B cell (primary cell): ENCODE measurements around the gene PANK1. TPM values are rescaled to one million over a fixed set of nuclear protein-coding genes. Genes with fewer than 3 reads are reported as not detected.

ENCODE experiments used
- ATAC-seq: fragments of 200-7000 bp; cut with Tn5 transposase; one replicate; pipeline ENCODE4 v1.10.0; 2021; ENCODE audit warnings: low read depth, mild to moderate bottlenecking, moderate number of reproducible peaks, moderate library complexity
- CTCF ChIA-PET: fragments of 350-600 bp; sonication (Branson Sonifier 250); formaldehyde crosslinking; loops from one replicate; lab custom pipeline; 2021; ENCODE audit warnings: antibody characterized with exemption, inconsistent platforms; lab: Charles Lee
- POLR2A ChIA-PET: fragments of 350-600 bp; sonication (Branson Sonifier 250); formaldehyde crosslinking; loops from one replicate; lab custom pipeline; 2021; ENCODE audit warnings: antibody characterized with exemption; lab: Charles Lee
- DNase-seq: peaks from one replicate; pipeline ENCODE4 v3.0.0; 2013
- H2AFZ ChIP-seq: 2 replicates; pipeline ENCODE4 v1.6.1; 2012; ENCODE audit warnings: mild to moderate bottlenecking, low read depth, low read length; ENCODE audit not compliant: insufficient read depth, poor library complexity, severe bottlenecking
- H3K27ac ChIP-seq, 2 donors: 1 replicate in 1 of 2; 2 replicates in 1 of 2; pipeline ENCODE4 v1.5.1; 2012 to 2013; ENCODE audit warnings: low read length in 2 of 2, mild to moderate bottlenecking in 2 of 2, moderate library complexity in 1 of 2
- H3K27me3 ChIP-seq, 4 experiments: fragments of 200-600 bp in 1 of 4; sonication (generic) in 1 of 4; replicated peaks in 1 of 4; 1 replicate in 2 of 4; 2 replicates in 2 of 4; pipeline versions ENCODE4 v1.6.1 to v1.7.0; 2013 to 2016; ENCODE audit warnings: low read length in 3 of 4, mild to moderate bottlenecking in 2 of 4, mixed read lengths in 1 of 4, moderate library complexity in 1 of 4; ENCODE audit not compliant: insufficient read depth in 4 of 4, control insufficient read depth in 3 of 4; ENCODE audit errors: control extremely low read depth in 1 of 4
- H3K36me3 ChIP-seq, 2 experiments: replicated peaks in 1 of 2; 1 replicate in 1 of 2; 2 replicates in 1 of 2; pipeline versions ENCODE4 v1.6.1 to v1.7.1; 2013; ENCODE audit warnings: low read length in 1 of 2; ENCODE audit not compliant: insufficient read depth in 2 of 2, control insufficient read depth in 1 of 2; ENCODE audit errors: control extremely low read depth in 1 of 2, extremely low read depth in 1 of 2
- H3K4me1 ChIP-seq, 2 donors: fragments of 200-600 bp in 1 of 2; sonication (generic) in 1 of 2; 1 replicate in 1 of 2; 2 replicates in 1 of 2; pipeline versions ENCODE4 v1.5.1 to v1.6.1; 2013 to 2017; ENCODE audit warnings: low read length in 2 of 2; ENCODE audit not compliant: control insufficient read depth in 2 of 2, insufficient read depth in 2 of 2
- H3K4me2 ChIP-seq: replicated peaks from 2 replicates; pipeline ENCODE3; 2012; ENCODE audit warnings: mild to moderate bottlenecking, low read depth, low read length; ENCODE audit not compliant: poor library complexity, severe bottlenecking
- H3K4me3 ChIP-seq, 5 experiments: fragments of 200-600 bp in 1 of 5; sonication (generic) in 1 of 5; 1 replicate in 3 of 5; 2 replicates in 2 of 5; pipeline versions ENCODE4 v1.5.1 to v1.7.0; 2011 to 2016; ENCODE audit warnings: low read length in 4 of 5, mild to moderate bottlenecking in 4 of 5, low read depth in 2 of 5, control low read depth in 1 of 5, moderate library complexity in 1 of 5; ENCODE audit not compliant: insufficient read depth in 1 of 5; ENCODE audit errors: control extremely low read depth in 1 of 5, extremely low read depth in 1 of 5
- H3K79me2 ChIP-seq: fragments of 200-600 bp; sonication (generic); one replicate; pipeline ENCODE4 v1.6.0; 2016; ENCODE audit warnings: low read length; ENCODE audit not compliant: control insufficient read depth, insufficient read depth
- H3K9ac ChIP-seq: fragments of 200-600 bp; sonication (generic); 2 replicates; pipeline ENCODE4 v1.6.1; 2017; ENCODE audit warnings: mild to moderate bottlenecking, low read length, moderate library complexity
- H3K9me3 ChIP-seq, 3 donors: one replicate each; pipeline versions ENCODE4 v1.6.1 to v1.7.1; 2013; ENCODE audit warnings: low read length in 2 of 3; ENCODE audit not compliant: control insufficient read depth in 2 of 3, insufficient read depth in 1 of 3; ENCODE audit errors: control extremely low read depth in 1 of 3
- H4K20me1 ChIP-seq: 2 replicates; pipeline ENCODE4 v1.6.0; 2012; ENCODE audit warnings: mild to moderate bottlenecking, low read length; ENCODE audit not compliant: insufficient read depth, control insufficient read depth, poor library complexity, severe bottlenecking
- H3K27ac Mint-ChIP-seq: one replicate; pipeline ENCODE4 v1.8.0; 2021; ENCODE audit warnings: mixed read lengths
- H3K27me3 Mint-ChIP-seq: one replicate; pipeline ENCODE4 v1.8.0; 2021; ENCODE audit warnings: mixed read lengths
- H3K4me1 Mint-ChIP-seq: one replicate; pipeline ENCODE4 v1.8.0; 2021; ENCODE audit warnings: mixed read lengths
- H3K4me3 Mint-ChIP-seq: one replicate; pipeline ENCODE4 v1.8.0; 2021; ENCODE audit warnings: mixed read lengths
- H3K9me3 Mint-ChIP-seq: one replicate; pipeline ENCODE4 v1.8.0; 2022; ENCODE audit warnings: mixed read lengths; ENCODE audit not compliant: insufficient read depth
- CTCF ChIP-seq: fragments of 200-600 bp; IDR thresholded peaks from one replicate; pipeline ENCODE4 v1.8.0; 2022; ENCODE audit warnings: antibody characterized with exemption, mild to moderate bottlenecking
- EZH2 ChIP-seq: IDR thresholded peaks from 2 replicates; pipeline ENCODE4 v1.6.1; 2012; ENCODE audit warnings: borderline replicate concordance, low read depth, mild to moderate bottlenecking, moderate library complexity, low read length; ENCODE audit not compliant: insufficient read depth, poor library complexity, severe bottlenecking
- WGBS: methylation state at CpG from one replicate; pipeline ENCODE4 v1.1.5; 2013; ENCODE audit warnings: missing lambda C conversion rate; ENCODE audit not compliant: insufficient coverage; 5-methylcytosine and 5-hydroxymethylcytosine counted together
- intact Hi-C: fragments of 100-400 bp; cut with micrococcal nuclease; formaldehyde crosslinking; loops from one replicate; pipeline ENCODE4 v1.10.0; 2022
- polyA plus RNA-seq: library from polyadenylated mRNA; depleted of rRNA; stranded (reverse); fragments of >200 nt; gene quantifications from 2 replicates; pipeline ENCODE4 v1.2.3, GENCODE V29; 2012
- total RNA-seq, 2 donors: library from RNA; stranded (reverse); fragments of 120-200 nt in 1 of 2; gene quantifications; 1 replicate in 1 of 2; 2 replicates in 1 of 2; pipeline versions ENCODE4 v1.2.3 to v1.2.4, GENCODE V29; 2013 to 2022

PANK1 gene
- total and polyA plus RNA-seq, 2 donors (not counting 1 experiment from before 2014, with no cell fraction given): 0.31 to 2.9 TPM

GRCh38 chr10:89657302-89657701, 12.3 kb upstream of the PANK1 start:
- no peak overlapping the region for H3K27ac ChIP-seq
- ChIA-PET CTCF (no interaction called here), POLR2A (no interaction called here)
- no peak for TF ChIP-seq CTCF
- no peak for TF ChIP-seq EZH2
- H3K9ac ChIP-seq: no peak overlapping the region
- H3K27me3 ChIP-seq: no peaks in the 10 kb centered on the region
- H3K27me3 Mint-ChIP-seq: no peaks in the 10 kb centered on the region
- no CpG with 5 or more reads among the region's 1 CpG for WGBS
- peaks cover 5% of the 10 kb centered on the region for H3K9me3 Mint-ChIP-seq
- DNase-seq (no peak), ATAC-seq (no peak)
- H3K4me3 ChIP-seq: no peak overlapping the region
- H4K20me1 ChIP-seq: no peaks in the 10 kb centered on the region
- H3K4me1 ChIP-seq: peaks cover 14 to 24% of the 10 kb centered on the region in 2 donors
- intact Hi-C loops: no loop called here
- peaks cover 0 to 15% (median 13%) of the 10 kb centered on the region in 3 donors for H3K9me3 ChIP-seq
- no peak overlapping the region for H3K4me2 ChIP-seq
- H3K79me2 ChIP-seq: no peaks in the 10 kb centered on the region
- H3K27ac Mint-ChIP-seq: no peak overlapping the region
- no peak overlapping the region for H2AFZ ChIP-seq
- H3K4me3 Mint-ChIP-seq: no peak overlapping the region
- no peaks in the 10 kb centered on the region for H3K36me3 ChIP-seq
- peaks cover 21% of the 10 kb centered on the region for H3K4me1 Mint-ChIP-seq

- Histone ChIP-seq H3K4me1 (peaks cover 22 to 35% of the 10 kb centered on the region in 2 donors), H3K9ac (no peak overlapping the region), H3K27ac (no peak overlapping the region), H3K4me2 (no peak overlapping the region), H2AFZ (no peak overlapping the region), H3K36me3 (no peaks in the 10 kb centered on the region), H3K9me3 (peaks cover 0 to 15% (median 13%) of the 10 kb centered on the region in 3 donors), H4K20me1 (no peaks in the 10 kb centered on the region), H3K27me3 (no peaks in the 10 kb centered on the region), H3K4me3 (no peak overlapping the region), H3K79me2 (no peaks in the 10 kb centered on the region)
- Mint-ChIP-seq H3K4me1 (peaks cover 33% of the 10 kb centered on the region), H3K9me3 (peaks cover 5% of the 10 kb centered on the region), H3K4me3 (no peak overlapping the region), H3K27me3 (no peaks in the 10 kb centered on the region), H3K27ac (no peak overlapping the region)
- intact Hi-C loops: no loop called here
- WGBS: 33% methylated on average over 1 of the region's 1 CpG
- DNase-seq (peak; percentile 25), ATAC-seq (no peak)
- TF ChIP-seq CTCF (no peak), EZH2 (no peak)
- CTCF ChIA-PET: no interaction called here
- POLR2A ChIA-PET: no interaction called here
These were observed 10.7 kb upstream of the PANK1 start for GRCh38 chr10:89655722-89656121.
